Right renal pelvis (tissue), 4 donors: Measurements from ENCODE around the gene KRTAP1-3. TPM values are rescaled to one million over a fixed set of nuclear protein-coding genes. Genes with fewer than 3 reads are reported as not detected.
"Not testable (repeated sequence)": the region's sequence is repeated elsewhere in the genome, so short reads cannot be mapped to it uniquely, and the experiment has no call there.

ENCODE experiments used
- DNase-seq, 4 donors: peaks; one replicate each; pipeline ENCODE4 v3.0.0-alpha.2; 2013; ENCODE audit warnings: low read depth in 4 of 4, low spot score in 3 of 4, missing footprints in 1 of 4
- polyA plus RNA-seq, 4 donors: library from polyadenylated mRNA; unstranded; fragments of 120-200 nt; gene quantifications; one replicate each; pipeline ENCODE4 v1.2.1, GENCODE V29; 2013; ENCODE audit not compliant: insufficient read length in 4 of 4

The KRTAP1-3 gene, protein sequence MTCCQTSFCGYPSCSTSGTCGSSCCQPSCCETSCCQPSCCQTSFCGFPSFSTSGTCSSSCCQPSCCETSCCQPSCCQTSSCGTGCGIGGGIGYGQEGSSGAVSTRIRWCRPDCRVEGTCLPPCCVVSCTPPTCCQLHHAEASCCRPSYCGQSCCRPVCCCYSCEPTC
- polyA plus RNA-seq: not detected

DNA sequence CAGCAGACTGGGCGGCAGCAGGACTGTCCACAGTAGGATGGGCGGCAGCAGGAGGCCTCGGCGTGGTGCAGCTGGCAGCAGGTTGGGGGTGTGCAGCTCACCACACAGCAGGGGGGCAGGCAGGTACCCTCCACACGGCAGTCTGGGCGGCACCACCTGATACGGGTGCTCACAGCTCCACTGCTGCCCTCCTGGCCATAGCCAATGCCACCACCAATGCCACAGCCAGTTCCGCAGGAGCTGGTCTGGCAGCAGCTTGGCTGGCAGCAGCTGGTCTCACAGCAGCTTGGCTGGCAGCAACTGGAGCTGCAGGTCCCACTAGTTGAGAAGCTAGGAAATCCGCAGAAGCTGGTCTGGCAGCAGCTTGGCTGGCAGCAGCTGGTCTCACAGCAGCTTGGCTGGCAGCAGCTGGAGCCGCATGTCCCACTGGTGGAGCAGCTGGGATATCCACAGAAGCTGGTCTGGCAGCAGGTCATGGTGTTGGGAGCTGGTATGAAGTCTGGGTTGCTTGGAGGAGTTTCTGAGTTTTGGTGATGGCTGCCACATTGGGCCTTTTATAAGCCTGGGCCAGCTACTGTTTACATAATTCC, at the start of gene KRTAP1-3:
TSS of gene KRTAP1-3 (minus strand) at position 529 of the 590 bp plus-strand sequence. CDS start at position 476, 53 bp downstream.
- not testable (repeated sequence) for DNase-seq

DNA sequence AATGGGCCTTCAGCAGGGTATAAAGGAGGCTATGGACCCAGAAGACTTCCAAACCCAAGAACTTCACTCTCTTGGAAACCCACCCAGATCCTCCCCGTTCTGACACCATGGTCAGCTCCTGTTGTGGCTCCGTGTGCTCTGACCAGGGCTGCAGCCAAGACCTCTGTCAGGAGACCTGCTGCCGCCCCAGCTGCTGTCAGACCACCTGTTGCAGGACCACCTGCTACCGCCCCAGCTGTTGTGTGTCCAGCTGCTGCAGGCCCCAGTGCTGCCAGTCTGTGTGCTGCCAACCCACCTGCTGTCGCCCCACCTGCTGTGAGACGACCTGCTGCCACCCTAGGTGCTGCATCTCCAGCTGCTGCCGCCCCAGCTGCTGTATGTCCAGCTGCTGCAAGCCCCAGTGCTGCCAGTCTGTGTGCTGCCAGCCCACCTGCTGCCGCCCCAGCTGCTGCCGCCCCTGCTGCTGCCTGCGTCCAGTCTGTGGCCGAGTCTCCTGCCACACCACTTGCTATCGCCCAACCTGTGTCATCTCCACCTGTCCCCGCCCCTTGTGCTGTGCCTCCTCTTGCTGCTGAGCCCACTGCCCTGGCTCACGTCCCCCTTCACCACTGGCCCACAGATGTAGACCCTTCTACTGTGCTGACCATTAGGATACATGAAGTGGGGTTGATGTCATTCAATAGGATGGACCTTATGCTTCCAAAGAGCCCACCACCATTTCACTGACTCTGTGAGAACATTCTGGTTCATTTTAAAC, 49.6 kb upstream of the KRTAP1-3 start, which contains the start of gene KRTAP4-7:
TSS of gene KRTAP4-7 (plus strand) at position 51 of the 757 bp plus-strand sequence. CDS start at position 108, 57 bp downstream.
- DNase-seq: not testable (repeated sequence)

DNA sequence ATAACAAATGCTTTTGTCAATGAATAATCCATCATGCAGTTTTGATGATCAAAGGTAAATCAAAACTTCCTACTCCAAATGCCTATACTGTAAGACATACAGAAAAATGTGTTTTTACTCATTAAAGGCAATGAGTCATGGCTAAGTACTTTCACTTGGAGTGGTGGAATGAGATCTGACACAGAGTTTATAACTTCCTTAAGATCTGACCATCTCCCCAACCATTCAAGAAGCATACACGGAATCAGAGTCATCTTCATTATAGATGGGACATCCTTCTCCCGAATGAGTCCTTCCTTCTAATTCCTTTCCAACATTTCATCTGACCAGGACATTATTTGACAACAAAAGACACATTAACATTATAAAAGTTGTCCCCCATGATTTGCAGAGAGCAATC, 48.8 kb upstream of the KRTAP1-3 start:
- not testable (repeated sequence) for DNase-seq

DNA sequence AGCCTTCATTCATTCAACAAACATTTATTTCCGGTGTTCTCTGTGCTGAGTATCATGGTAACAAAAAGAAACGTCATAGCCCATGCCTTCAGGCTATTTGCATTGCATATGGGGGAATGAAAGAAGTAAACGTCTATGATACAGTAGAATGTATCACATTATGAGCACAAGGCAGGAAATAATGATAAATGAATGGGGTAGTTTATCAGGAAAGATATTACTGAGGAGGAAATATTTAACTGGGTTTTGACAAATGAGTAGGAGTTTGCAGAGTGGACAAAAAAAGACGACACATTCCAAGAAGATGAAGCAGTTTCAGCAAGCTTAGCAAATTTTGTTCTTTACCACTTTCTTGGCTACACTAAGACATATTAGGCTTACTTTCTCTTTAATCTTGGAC, 48.0 kb upstream of the KRTAP1-3 start:
- no peak for DNase-seq

DNA sequence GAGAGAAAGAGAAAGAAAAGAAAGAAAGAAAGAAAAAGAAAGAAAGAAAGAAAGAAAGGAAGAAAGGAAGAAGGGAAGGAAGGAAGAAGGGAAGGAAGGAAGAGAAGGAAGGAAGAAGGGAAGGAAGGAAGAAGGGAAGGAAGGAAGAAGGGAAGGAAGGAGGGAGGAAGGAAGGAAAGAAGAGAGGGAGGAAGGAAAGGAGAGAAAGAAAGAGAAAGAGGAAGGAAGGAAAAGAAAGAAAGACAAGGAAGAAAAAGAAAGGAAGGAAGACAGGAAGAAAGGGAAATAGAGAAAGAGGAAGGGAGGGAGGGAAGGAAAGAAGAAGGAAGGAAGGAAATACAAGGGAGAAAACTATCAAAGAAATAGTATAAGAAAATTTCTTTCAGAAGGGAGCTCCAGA, 42.1 kb upstream of the KRTAP1-3 start:
- DNase-seq: no peak

DNA sequence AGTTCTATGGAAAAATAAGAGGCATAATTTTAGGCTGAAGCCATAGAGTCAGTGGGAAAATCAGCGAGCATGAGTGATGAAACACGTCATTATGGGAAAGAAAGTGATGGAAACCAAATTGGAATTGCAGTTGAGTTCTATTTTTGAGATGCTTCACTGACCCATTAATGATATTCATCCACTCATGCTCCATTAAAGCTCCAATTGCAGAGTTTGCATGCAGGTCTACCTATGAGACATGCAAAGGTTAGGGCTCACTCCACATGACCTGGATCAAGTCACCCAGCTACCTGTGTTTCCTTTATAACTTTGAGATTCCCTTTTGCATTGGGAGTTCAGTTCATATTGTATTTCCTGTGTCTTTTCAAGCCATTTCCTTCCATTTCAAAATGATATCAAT, 39.0 kb upstream of the KRTAP1-3 start:
- DNase-seq: no peak

DNA sequence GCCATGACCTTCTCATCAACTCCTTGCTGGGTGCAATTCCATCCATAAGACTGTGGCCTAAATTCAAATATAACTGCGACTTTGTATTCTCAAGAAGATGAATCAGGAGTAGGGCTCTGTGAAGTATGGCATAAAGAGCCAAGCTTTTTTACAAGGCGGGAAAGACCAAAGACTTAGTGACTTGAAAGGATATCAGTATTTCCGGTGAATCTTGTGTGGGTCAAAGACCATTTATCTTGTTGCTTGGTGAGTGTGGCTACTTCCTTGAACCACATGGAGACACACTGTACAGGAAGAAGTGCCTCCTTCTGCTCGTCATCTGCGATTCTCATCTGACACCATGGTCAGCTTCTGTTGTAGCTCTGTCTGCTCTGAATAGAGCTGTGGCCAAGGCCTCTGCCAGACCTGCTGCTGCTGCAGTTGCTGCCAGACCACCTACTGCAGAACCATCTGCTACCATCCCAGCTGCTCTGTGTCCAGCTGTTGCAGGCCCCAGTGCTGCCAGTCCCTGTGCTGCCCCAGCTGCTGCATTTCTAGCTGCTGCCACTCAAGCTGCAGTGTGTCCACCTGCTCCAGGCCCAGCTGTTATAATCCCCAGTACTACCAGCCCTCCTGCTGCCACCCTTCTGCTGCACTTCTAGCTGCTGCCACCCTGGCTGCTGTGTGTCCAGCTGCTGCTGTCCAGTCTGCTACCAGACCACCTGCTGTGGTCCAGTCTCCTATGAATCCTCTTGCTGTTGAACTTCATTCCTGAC, 37.1 kb upstream of the KRTAP1-3 start:
- DNase-seq: no peak

DNA sequence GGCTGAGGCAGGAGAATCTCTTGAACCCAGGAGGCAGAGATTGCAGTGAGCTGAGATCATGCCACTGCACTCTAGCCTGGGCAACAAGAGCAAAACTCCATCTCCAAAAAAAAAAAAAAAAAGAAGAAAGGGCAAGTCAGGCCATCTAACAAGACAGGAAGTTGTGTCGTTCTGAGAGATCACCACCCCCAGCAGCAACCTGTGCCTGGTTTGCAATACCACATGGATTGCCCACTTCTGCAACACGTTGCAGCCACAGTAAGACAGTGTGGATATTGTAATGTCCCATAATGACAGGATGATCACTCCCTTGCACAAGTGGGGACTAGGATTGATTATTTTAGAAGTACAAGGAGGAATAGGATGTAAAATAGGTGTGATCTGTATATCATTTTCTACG, 34.4 kb upstream of the KRTAP1-3 start:
- DNase-seq: no peak

DNA sequence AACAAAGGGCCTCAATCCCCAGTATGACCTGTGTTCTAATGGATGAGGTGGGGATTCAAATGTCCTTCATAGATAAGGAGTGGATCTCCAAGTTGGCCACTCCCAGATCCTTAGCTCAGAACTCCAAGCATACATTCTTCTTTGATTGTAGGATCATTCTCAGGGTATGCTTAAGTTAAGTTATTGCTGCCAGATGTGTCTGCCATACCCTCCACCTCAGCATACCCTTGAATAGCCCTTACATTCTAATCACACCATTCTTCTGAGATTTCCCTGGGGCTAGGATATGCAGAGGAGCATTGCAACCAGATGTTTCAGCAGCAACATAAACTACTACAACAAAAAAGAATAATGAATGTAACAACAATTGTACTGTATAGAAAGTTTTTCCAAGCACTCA, 32.6 kb upstream of the KRTAP1-3 start:
- DNase-seq: no peak

DNA sequence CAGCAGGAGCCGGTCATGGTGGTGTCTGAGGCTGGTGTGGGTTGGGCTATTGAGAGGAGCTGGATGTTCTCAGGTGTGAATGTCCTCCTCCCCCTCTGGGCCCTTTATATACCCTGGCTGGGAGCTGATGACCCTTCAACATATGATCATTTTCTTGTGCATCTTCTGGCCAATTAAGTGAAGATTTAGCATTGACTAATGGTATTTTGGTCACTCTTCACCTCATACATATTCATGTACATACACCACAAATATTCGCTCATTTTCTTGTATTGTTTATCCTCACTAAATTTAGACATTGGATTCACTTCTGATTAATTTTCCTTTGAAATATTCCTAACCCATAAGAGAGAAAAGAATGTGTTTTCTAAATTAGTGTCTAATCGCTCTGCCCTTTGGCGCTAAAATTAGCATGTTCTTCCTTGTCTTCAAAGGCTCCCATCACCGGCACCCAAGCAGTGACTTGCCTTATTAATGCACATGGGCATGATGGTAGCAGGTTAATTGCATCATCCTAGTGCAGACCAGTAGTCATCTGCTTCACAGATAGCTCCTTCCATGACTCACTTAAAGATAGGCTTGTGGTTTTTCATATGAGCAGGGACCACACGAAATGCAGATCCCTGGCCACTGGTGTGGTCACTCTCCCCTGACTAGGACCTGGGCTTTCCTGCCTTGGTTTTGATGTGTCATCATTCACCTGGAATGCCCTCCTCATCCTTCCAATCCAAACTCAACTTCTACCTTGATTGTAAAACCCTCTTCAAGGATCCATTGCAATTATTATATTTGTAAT, 31.4 kb upstream of the KRTAP1-3 start, which contains the start of gene KRTAP2-4:
TSS of gene KRTAP2-4 (minus strand) at position 51 of the 796 bp plus-strand sequence. CDS start at position 17, 34 bp downstream.
- DNase-seq: no peak

DNA sequence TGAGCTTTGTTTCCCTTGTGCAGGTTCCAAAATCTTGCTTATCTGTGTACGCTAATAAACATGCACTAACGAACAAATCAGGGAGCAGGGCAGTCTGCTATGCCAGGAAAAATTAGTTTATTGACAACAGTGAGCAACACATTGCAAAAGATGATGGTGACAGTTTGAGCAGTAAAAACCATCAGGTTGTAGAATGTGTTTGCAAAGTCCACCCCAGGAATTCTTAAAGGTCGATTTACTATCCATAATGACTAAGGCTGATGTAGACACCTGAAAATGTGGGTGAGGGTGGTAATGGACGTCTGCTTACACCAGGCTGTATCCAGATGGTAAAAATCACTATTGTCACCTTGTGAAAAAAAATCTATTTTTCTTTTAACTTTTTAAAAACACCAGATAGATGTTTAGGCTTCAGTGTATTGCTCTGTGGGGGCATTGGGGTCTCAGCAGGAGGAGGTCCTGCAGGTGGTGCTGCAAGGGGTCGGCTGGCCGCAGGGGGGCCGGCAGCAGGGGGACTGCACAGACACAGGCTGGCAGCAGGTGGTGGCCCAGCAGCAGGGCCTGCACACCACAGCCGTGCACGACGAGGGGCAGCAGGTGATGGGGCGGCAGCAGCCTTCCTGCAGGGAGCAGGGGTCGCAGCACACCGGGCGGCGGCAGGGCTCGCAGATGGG, 30.5 kb upstream of the KRTAP1-3 start:
- DNase-seq: not testable (repeated sequence)

DNA sequence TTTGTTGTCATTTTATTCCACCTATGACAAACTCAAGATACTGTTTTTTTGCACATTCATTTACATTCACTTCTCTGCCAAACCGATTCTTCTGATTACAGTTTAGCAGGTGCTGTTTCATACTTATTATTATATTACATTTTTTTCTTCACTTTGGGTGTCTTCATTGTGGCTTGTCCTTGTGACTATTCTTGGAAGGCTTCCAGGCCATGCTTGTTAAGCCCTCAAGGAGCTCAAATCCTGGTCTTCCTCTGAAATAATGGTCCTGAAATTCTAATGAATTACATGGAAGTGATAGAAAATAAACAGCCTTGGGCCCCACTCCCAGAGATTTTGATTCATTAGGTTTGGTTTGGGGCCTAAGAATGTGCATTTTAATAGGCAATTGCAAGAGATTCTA, 29.6 kb upstream of the KRTAP1-3 start:
- DNase-seq: no peak

DNA sequence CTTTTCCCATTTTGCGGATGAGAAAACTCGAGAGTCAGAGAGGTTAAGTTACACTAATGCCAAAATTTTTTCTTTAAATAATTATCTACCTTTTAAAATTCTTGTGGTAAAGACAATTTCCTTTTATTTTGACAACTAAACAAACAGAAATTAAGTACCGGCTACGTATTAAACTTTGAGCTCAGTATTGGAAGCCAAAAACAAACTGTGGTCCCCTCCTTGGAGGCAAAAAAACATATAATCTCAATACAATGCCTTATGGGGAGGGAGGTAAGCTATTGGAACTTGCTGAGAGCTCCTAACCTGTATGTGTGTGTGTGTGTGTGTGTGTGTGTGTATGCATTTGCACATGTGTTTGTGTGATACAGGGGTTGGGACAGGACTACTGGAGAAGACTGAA, 28.8 kb upstream of the KRTAP1-3 start:
- no peak for DNase-seq

DNA sequence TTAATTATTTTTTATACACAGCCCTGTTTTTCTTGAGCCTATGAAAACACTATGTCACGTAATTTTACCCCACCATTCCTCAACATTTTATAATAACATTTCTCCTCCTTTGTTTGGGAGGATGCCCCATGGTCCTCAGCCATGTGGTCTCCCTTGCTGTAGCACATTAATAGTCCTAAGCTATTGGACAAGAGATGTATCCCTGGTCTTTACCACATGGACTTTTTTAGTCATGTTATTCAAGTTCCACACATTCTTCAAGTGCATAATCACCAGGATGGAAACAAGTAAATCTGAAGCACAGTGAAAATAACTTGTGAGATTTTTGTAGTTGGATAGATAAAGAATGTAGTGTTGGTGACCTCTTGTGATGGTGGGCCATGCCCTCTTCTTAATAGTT, 27.3 kb upstream of the KRTAP1-3 start:
- DNase-seq: no peak

DNA sequence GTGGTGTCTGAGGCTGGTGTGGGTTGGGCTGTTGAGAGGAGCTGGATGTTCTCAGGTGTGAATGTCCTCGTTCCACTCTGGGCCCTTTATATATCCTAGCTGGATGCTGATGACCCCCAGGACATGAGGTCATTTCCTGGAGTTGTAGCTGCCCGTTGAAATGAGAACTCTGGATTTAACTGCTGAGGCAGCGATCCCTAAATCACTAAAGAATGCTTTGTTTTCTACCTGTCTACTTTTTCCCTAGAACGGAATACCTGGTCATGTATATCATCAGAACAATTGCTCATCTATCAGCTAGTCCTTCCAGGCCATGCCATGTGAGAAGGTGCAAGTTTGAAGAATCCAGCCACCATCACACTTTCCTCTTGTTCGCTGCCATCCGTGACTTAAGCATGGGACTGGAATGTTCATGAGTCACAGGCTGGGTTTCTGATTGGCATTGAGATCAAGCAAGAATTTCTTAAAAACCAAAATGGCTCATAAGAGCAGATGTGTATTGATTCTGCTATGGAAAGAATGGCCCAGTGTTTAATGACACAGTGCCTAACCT, 25.5 kb upstream of the KRTAP1-3 start, which contains the start of gene KRTAP2-3:
TSS of gene KRTAP2-3 (minus strand) at position 63 of the 553 bp plus-strand sequence. CDS start 64 bp downstream, outside the sequence.
- DNase-seq: no peak

DNA sequence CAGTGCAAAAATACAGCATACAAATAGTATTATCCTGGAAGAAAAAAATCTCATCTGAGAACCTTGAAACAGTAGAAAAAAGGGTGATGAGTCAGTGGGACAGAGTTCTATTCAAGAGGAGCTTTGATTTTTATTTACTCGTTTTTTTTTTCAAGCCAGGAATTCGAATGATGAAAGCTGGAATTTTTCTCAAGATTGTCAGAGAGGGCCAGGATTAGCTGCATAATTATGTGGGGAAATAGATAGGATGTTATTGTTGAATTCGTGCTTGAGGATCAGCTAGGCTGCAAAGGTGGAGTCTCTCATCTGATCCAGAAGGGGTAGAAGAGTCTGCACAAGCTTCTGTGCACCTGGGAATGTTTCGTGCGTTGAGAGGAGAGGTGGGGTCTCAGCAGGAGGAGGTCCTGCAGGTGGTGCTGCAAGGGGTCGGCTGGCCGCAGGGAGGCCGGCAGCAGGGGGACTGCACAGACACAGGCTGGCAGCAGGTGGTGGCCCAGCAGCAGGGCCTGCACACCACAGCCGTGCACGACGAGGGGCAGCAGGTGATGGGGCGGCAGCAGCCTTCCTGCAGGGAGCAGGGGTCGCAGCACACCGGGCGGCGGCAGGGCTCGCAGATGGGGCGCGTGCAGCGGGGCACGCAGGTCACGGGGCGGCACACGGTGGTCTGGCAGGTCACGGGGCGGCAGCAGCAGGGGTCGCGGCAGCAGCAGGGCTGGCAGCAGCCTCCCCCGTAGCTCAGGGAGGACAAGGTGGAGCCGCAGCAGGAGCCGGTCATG, 24.8 kb upstream of the KRTAP1-3 start:
- DNase-seq: not testable (repeated sequence)

DNA sequence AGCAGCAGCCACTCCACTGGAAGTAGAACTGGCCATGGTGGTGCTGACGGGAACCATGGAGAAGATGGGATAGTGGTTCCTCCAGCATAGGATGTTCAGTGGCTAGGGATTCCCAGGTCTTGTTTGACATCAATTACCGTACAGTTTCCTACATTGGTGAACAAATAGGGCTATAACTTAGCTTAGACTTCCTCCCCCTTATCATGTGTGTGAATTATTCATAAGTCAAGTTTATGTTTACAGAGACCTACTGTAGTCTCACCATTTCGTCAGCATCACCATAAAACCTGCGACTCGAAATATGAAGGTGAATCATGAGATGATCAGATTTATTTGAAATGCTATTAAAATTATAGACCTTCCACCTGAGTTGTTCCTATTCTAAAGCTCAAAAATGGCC, 24.1 kb upstream of the KRTAP1-3 start:
- DNase-seq: no peak

DNA sequence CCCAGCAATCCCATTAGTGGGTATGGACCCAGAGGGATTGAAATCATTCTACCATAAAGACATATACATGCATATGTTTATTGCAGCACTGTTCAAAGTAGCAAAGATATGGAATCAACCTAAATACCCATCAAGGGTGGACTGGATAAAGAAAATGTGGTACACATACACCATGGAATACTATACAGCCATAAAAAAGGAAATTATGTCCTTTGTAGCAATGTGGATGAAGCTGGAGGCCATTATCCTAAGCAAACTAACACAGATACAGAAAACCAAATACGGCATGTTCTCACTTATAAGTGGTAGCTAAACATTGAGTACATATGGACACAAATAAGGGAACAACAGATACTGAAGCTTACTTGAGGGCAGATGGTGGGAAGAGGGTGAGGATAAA, 22.9 kb upstream of the KRTAP1-3 start:
- DNase-seq: no peak
